B cell (primary cell): ENCODE measurements around the gene BCL11A. TPM values are rescaled to one million over a fixed set of nuclear protein-coding genes. Genes with fewer than 3 reads are reported as not detected.

ENCODE experiments used
- ATAC-seq: fragments of 200-7000 bp; cut with Tn5 transposase; one replicate; pipeline ENCODE4 v1.10.0; 2021; ENCODE audit warnings: low read depth, mild to moderate bottlenecking, moderate number of reproducible peaks, moderate library complexity
- CTCF ChIA-PET: fragments of 350-600 bp; sonication (Branson Sonifier 250); formaldehyde crosslinking; loops from one replicate; lab custom pipeline; 2021; ENCODE audit warnings: antibody characterized with exemption, inconsistent platforms; lab: Charles Lee
- POLR2A ChIA-PET: fragments of 350-600 bp; sonication (Branson Sonifier 250); formaldehyde crosslinking; loops from one replicate; lab custom pipeline; 2021; ENCODE audit warnings: antibody characterized with exemption; lab: Charles Lee
- DNase-seq: peaks from one replicate; pipeline ENCODE4 v3.0.0; 2013
- H2AFZ ChIP-seq: 2 replicates; pipeline ENCODE4 v1.6.1; 2012; ENCODE audit warnings: mild to moderate bottlenecking, low read depth, low read length; ENCODE audit not compliant: insufficient read depth, poor library complexity, severe bottlenecking
- H3K27ac ChIP-seq, 2 donors: 1 replicate in 1 of 2; 2 replicates in 1 of 2; pipeline ENCODE4 v1.5.1; 2012 to 2013; ENCODE audit warnings: low read length in 2 of 2, mild to moderate bottlenecking in 2 of 2, moderate library complexity in 1 of 2
- H3K27me3 ChIP-seq, 4 experiments: fragments of 200-600 bp in 1 of 4; sonication (generic) in 1 of 4; replicated peaks in 1 of 4; 1 replicate in 2 of 4; 2 replicates in 2 of 4; pipeline versions ENCODE4 v1.6.1 to v1.7.0; 2013 to 2016; ENCODE audit warnings: low read length in 3 of 4, mild to moderate bottlenecking in 2 of 4, mixed read lengths in 1 of 4, moderate library complexity in 1 of 4; ENCODE audit not compliant: insufficient read depth in 4 of 4, control insufficient read depth in 3 of 4; ENCODE audit errors: control extremely low read depth in 1 of 4
- H3K36me3 ChIP-seq, 2 experiments: replicated peaks in 1 of 2; 1 replicate in 1 of 2; 2 replicates in 1 of 2; pipeline versions ENCODE4 v1.6.1 to v1.7.1; 2013; ENCODE audit warnings: low read length in 1 of 2; ENCODE audit not compliant: insufficient read depth in 2 of 2, control insufficient read depth in 1 of 2; ENCODE audit errors: control extremely low read depth in 1 of 2, extremely low read depth in 1 of 2
- H3K4me1 ChIP-seq, 2 donors: fragments of 200-600 bp in 1 of 2; sonication (generic) in 1 of 2; 1 replicate in 1 of 2; 2 replicates in 1 of 2; pipeline versions ENCODE4 v1.5.1 to v1.6.1; 2013 to 2017; ENCODE audit warnings: low read length in 2 of 2; ENCODE audit not compliant: control insufficient read depth in 2 of 2, insufficient read depth in 2 of 2
- H3K4me2 ChIP-seq: replicated peaks from 2 replicates; pipeline ENCODE3; 2012; ENCODE audit warnings: mild to moderate bottlenecking, low read depth, low read length; ENCODE audit not compliant: poor library complexity, severe bottlenecking
- H3K4me3 ChIP-seq, 5 experiments: fragments of 200-600 bp in 1 of 5; sonication (generic) in 1 of 5; 1 replicate in 3 of 5; 2 replicates in 2 of 5; pipeline versions ENCODE4 v1.5.1 to v1.7.0; 2011 to 2016; ENCODE audit warnings: low read length in 4 of 5, mild to moderate bottlenecking in 4 of 5, low read depth in 2 of 5, control low read depth in 1 of 5, moderate library complexity in 1 of 5; ENCODE audit not compliant: insufficient read depth in 1 of 5; ENCODE audit errors: control extremely low read depth in 1 of 5, extremely low read depth in 1 of 5
- H3K79me2 ChIP-seq: fragments of 200-600 bp; sonication (generic); one replicate; pipeline ENCODE4 v1.6.0; 2016; ENCODE audit warnings: low read length; ENCODE audit not compliant: control insufficient read depth, insufficient read depth
- H3K9ac ChIP-seq: fragments of 200-600 bp; sonication (generic); 2 replicates; pipeline ENCODE4 v1.6.1; 2017; ENCODE audit warnings: mild to moderate bottlenecking, low read length, moderate library complexity
- H3K9me3 ChIP-seq, 3 donors: one replicate each; pipeline versions ENCODE4 v1.6.1 to v1.7.1; 2013; ENCODE audit warnings: low read length in 2 of 3; ENCODE audit not compliant: control insufficient read depth in 2 of 3, insufficient read depth in 1 of 3; ENCODE audit errors: control extremely low read depth in 1 of 3
- H4K20me1 ChIP-seq: 2 replicates; pipeline ENCODE4 v1.6.0; 2012; ENCODE audit warnings: mild to moderate bottlenecking, low read length; ENCODE audit not compliant: insufficient read depth, control insufficient read depth, poor library complexity, severe bottlenecking
- H3K27ac Mint-ChIP-seq: one replicate; pipeline ENCODE4 v1.8.0; 2021; ENCODE audit warnings: mixed read lengths
- H3K27me3 Mint-ChIP-seq: one replicate; pipeline ENCODE4 v1.8.0; 2021; ENCODE audit warnings: mixed read lengths
- H3K4me1 Mint-ChIP-seq: one replicate; pipeline ENCODE4 v1.8.0; 2021; ENCODE audit warnings: mixed read lengths
- H3K4me3 Mint-ChIP-seq: one replicate; pipeline ENCODE4 v1.8.0; 2021; ENCODE audit warnings: mixed read lengths
- H3K9me3 Mint-ChIP-seq: one replicate; pipeline ENCODE4 v1.8.0; 2022; ENCODE audit warnings: mixed read lengths; ENCODE audit not compliant: insufficient read depth
- CTCF ChIP-seq: fragments of 200-600 bp; IDR thresholded peaks from one replicate; pipeline ENCODE4 v1.8.0; 2022; ENCODE audit warnings: antibody characterized with exemption, mild to moderate bottlenecking
- EZH2 ChIP-seq: IDR thresholded peaks from 2 replicates; pipeline ENCODE4 v1.6.1; 2012; ENCODE audit warnings: borderline replicate concordance, low read depth, mild to moderate bottlenecking, moderate library complexity, low read length; ENCODE audit not compliant: insufficient read depth, poor library complexity, severe bottlenecking
- WGBS: methylation state at CpG from one replicate; pipeline ENCODE4 v1.1.5; 2013; ENCODE audit warnings: missing lambda C conversion rate; ENCODE audit not compliant: insufficient coverage; 5-methylcytosine and 5-hydroxymethylcytosine counted together
- intact Hi-C: fragments of 100-400 bp; cut with micrococcal nuclease; formaldehyde crosslinking; loops from one replicate; pipeline ENCODE4 v1.10.0; 2022
- polyA plus RNA-seq: library from polyadenylated mRNA; depleted of rRNA; stranded (reverse); fragments of >200 nt; gene quantifications from 2 replicates; pipeline ENCODE4 v1.2.3, GENCODE V29; 2012
- total RNA-seq, 2 donors: library from RNA; stranded (reverse); fragments of 120-200 nt in 1 of 2; gene quantifications; 1 replicate in 1 of 2; 2 replicates in 1 of 2; pipeline versions ENCODE4 v1.2.3 to v1.2.4, GENCODE V29; 2013 to 2022

BCL11A gene
- total and polyA plus RNA-seq, 2 donors (not counting 1 experiment from before 2014, with no cell fraction given), result 81.8 to 383 TPM

DNA sequence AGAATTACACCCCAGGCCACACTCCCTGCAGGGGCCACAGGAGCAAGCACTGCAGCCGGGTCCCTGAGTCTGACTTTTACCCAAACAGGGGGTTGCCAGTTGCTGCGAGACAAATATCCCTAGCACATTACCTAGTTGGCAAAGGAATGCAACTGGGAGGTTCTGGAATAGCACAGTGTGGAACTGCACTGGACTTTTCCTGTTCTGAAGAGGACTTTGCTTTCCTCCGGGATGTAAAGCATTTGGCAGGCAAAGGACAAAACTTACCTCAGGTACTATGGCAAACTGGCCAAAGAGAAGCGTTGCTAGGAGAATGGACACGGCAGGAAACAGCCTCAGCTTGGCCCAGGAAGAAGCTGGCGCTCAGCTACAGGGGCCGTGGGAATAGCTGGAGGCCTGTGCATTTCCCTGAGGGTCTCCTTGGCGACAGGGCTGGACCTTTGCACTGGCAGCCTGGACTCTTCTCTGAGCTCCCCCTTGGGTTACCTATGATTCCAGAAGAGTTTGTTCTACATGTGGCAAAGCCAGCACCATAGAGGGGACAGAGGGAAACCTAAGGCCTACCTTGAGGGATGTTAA, 45.0 kb downstream of the BCL11A start:
- Histone ChIP-seq H3K9ac (no peak overlapping the region), H3K27ac (peak overlapping the region; percentile 42 to 85), H4K20me1 (peaks cover 90% of the 10 kb centered on the region), H3K4me2 (peak overlapping the region; percentile 50), H2AFZ (no peak overlapping the region), H3K4me3 (no peak overlapping the region), H3K27me3 (no peaks in the 10 kb centered on the region), H3K9me3 (no peaks in the 10 kb centered on the region), H3K36me3 (peaks cover 0 to 79% of the 10 kb centered on the region in 2 experiments), H3K4me1 (peaks cover 96 to 98% of the 10 kb centered on the region in 2 donors), H3K79me2 (peaks cover 99% of the 10 kb centered on the region)
- Mint-ChIP-seq H3K4me3 (peak overlapping the region; percentile 54), H3K27ac (peak overlapping the region; percentile 93), H3K9me3 (no peaks in the 10 kb centered on the region), H3K4me1 (peaks cover 98% of the 10 kb centered on the region), H3K27me3 (no peaks in the 10 kb centered on the region)
- CTCF ChIA-PET, result interaction anchor here (1.0 to 2.2 kb wide), 12 partner anchors 9 to 58 kb away, joined by 3 to 9 read pairs (median 4); partner anchors contain the start of gene BCL11A
- intact Hi-C loops, result no loop called here
- POLR2A ChIA-PET, result no interaction called here
- WGBS, result 90% methylated on average over 8 of the region's 8 CpGs
- no peak for ATAC-seq
- no peak for DNase-seq
- no peak for TF ChIP-seq CTCF

DNA sequence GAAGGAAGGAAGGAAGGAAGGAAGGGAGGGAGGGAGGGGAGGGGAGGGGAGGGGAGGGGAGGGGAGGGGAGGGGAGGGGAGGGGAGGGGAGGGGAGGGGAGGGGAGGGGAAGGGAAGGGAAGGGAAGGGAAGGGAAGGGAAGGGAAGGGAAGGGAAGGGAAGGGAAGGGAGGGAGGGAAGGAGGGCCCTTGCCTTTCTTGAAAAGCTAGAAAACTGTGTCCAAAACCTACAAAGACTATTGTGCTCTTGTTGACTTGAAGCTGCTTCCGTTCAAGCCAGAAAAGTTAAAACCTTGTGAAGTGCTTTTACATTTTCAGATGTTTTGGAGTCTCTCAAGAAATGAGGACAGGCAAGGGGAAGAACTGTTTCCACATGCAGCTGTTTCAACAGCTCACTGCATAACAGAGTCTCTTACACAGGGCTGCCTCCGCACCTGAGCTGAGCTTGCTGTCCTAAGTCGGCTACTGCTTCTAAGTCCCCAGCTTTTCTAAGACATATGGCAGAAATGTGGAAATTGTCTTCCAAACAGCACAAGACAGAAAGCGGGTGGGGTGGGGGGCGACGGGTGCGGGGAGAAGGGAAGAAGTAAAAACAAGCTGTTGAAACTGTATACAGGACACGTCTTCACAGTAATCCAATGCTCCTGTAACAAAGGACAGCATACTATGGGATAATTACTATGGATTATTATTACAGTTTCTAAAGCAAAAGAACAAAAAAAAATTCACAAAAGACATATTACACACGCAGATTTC, 46.1 kb downstream of the BCL11A start:
- no peaks in the 10 kb centered on the region for H3K9me3 ChIP-seq
- DNase-seq (no peak), ATAC-seq (peak; percentile 32)
- peaks cover 99% of the 10 kb centered on the region for H3K79me2 ChIP-seq
- Mint-ChIP-seq H3K27me3 (no peaks in the 10 kb centered on the region), H3K27ac (peak overlapping the region; percentile 93), H3K4me1 (peaks cover 98% of the 10 kb centered on the region), H3K9me3 (no peaks in the 10 kb centered on the region), H3K4me3 (peak overlapping the region; percentile 54)
- no CpG with 5 or more reads among the region's 9 CpGs for WGBS
- H3K4me2 ChIP-seq, result peak overlapping the region; percentile 50
- no peak overlapping the region for H3K4me3 ChIP-seq
- H4K20me1 ChIP-seq, result peaks cover 86% of the 10 kb centered on the region
- intact Hi-C loops, result loop anchor here (2.0 kb wide), 1 partner anchor 15 kb away; no protein-coding TSS in a partner anchor
- ChIA-PET POLR2A (interaction anchor here (0.6 to 1.0 kb wide), 8 partner anchors 10 to 486 kb away, joined by 3 to 5 read pairs (median 3); no protein-coding TSS in a partner anchor), CTCF (interaction anchor here (0.9 to 3.4 kb wide), 14 partner anchors 8 to 154 kb away, joined by 3 to 20 read pairs (median 4); partner anchors contain the start of gene BCL11A)
- H3K27ac ChIP-seq, result peak overlapping the region in 1 of 2 donors; percentile 85
- H3K36me3 ChIP-seq, result peaks cover 0 to 69% of the 10 kb centered on the region in 2 experiments
- peaks cover 96% of the 10 kb centered on the region in 2 donors for H3K4me1 ChIP-seq
- TF ChIP-seq EZH2 (no peak), CTCF (no peak)
- no peak overlapping the region for H3K9ac ChIP-seq
- H2AFZ ChIP-seq, result no peak overlapping the region
- no peaks in the 10 kb centered on the region for H3K27me3 ChIP-seq
